ENCODE measurements around the gene SSBP3. TPM values are rescaled to one million over a fixed set of nuclear protein-coding genes. Genes with fewer than 3 reads are reported as not detected.
A peak's percentile ranks its signal among the peaks of the same experiment; 100 is the strongest.

Gene SSBP3
- total and polyA plus RNA-seq, 2 of the 13 experiments (the other 11 are each of a cell fraction or from before 2014, with no cell fraction given), result 8.5 to 17.6 TPM

- no peak for TF ChIP-seq AFF4 (CRISPR knock-in tag; IDR thresholded peaks at IDR 0.05)
- TF ChIP-seq SALL1 (CRISPR knock-in tag; IDR thresholded peaks at IDR 0.05), result peak; percentile 61
- no peak for TF ChIP-seq MTERF4 (CRISPR knock-in tag; IDR thresholded peaks at IDR 0.05)
- TF ChIP-seq ZSCAN20 (CRISPR knock-in tag; IDR thresholded peaks at IDR 0.05; ENCODE audit: borderline replicate concordance), result no peak
- no peak; the same call in 1 of the 2 replicates for TF ChIP-seq ETV5 (CRISPR knock-in tag; IDR thresholded peaks at IDR 0.05; ENCODE audit: borderline replicate concordance)
- TF ChIP-seq, protein P1, sequence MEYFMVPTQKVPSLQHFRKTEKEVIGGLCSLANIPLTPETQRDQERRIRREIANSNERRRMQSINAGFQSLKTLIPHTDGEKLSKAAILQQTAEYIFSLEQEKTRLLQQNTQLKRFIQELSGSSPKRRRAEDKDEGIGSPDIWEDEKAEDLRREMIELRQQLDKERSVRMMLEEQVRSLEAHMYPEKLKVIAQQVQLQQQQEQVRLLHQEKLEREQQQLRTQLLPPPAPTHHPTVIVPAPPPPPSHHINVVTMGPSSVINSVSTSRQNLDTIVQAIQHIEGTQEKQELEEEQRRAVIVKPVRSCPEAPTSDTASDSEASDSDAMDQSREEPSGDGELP (IDR thresholded peaks at IDR 0.05; ENCODE audit: borderline replicate concordance, low read depth), result no peak
- TF ChIP-seq RCOR2 (CRISPR knock-in tag; IDR thresholded peaks at IDR 0.05), result 0 out of 2 replicates have a peak, but pooled peaks have one; percentile 49
- TF ChIP-seq, protein P2, sequence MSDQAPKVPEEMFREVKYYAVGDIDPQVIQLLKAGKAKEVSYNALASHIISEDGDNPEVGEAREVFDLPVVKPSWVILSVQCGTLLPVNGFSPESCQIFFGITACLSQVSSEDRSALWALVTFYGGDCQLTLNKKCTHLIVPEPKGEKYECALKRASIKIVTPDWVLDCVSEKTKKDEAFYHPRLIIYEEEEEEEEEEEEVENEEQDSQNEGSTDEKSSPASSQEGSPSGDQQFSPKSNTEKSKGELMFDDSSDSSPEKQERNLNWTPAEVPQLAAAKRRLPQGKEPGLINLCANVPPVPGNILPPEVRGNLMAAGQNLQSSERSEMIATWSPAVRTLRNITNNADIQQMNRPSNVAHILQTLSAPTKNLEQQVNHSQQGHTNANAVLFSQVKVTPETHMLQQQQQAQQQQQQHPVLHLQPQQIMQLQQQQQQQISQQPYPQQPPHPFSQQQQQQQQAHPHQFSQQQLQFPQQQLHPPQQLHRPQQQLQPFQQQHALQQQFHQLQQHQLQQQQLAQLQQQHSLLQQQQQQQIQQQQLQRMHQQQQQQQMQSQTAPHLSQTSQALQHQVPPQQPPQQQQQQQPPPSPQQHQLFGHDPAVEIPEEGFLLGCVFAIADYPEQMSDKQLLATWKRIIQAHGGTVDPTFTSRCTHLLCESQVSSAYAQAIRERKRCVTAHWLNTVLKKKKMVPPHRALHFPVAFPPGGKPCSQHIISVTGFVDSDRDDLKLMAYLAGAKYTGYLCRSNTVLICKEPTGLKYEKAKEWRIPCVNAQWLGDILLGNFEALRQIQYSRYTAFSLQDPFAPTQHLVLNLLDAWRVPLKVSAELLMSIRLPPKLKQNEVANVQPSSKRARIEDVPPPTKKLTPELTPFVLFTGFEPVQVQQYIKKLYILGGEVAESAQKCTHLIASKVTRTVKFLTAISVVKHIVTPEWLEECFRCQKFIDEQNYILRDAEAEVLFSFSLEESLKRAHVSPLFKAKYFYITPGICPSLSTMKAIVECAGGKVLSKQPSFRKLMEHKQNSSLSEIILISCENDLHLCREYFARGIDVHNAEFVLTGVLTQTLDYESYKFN (CRISPR knock-in tag; conservative IDR thresholded peaks at IDR 0.05), result peak; percentile 82
- no peak for TF ChIP-seq TBL1XR1 (IDR thresholded peaks at IDR 0.05; ENCODE audit: borderline replicate concordance, low read length, partially characterized antibody)
- no peak for TF ChIP-seq HNF1B (CRISPR knock-in tag; IDR thresholded peaks at IDR 0.05)
- TF ChIP-seq PHF21A (CRISPR knock-in tag; IDR thresholded peaks at IDR 0.05), result peak; percentile 56; the same call in 1 of the 2 replicates
- TF ChIP-seq TAF15 (IDR thresholded peaks at IDR 0.05; ENCODE audit: low read depth, low read length, poor library complexity, severe bottlenecking), result no peak
- no peak for TF ChIP-seq ZNF124 (CRISPR knock-in tag; IDR thresholded peaks at IDR 0.05)
- TF ChIP-seq ZNF619 (CRISPR knock-in tag; IDR thresholded peaks at IDR 0.05), result no peak
- TF ChIP-seq HMGXB4 (CRISPR knock-in tag; IDR thresholded peaks at IDR 0.05; ENCODE audit: borderline replicate concordance in 1 of 2, low read depth in 1 of 2), result no peak
- no peak for TF ChIP-seq TGIF2 (CRISPR knock-in tag; IDR thresholded peaks at IDR 0.05)
- no peak for TF ChIP-seq CBX1 (IDR thresholded peaks at IDR 0.05; ENCODE audit: low read depth)
These were observed 19.0 kb upstream of the SSBP3 start (continued) for GRCh38 chr1:54425152-54425584.
